ENCODE measurements around the gene KISS1R.
"Not testable (repeated sequence)": the region's sequence is repeated elsewhere in the genome, so short reads cannot be mapped to it uniquely, and the experiment has no call there.

The KISS1R gene

DNA sequence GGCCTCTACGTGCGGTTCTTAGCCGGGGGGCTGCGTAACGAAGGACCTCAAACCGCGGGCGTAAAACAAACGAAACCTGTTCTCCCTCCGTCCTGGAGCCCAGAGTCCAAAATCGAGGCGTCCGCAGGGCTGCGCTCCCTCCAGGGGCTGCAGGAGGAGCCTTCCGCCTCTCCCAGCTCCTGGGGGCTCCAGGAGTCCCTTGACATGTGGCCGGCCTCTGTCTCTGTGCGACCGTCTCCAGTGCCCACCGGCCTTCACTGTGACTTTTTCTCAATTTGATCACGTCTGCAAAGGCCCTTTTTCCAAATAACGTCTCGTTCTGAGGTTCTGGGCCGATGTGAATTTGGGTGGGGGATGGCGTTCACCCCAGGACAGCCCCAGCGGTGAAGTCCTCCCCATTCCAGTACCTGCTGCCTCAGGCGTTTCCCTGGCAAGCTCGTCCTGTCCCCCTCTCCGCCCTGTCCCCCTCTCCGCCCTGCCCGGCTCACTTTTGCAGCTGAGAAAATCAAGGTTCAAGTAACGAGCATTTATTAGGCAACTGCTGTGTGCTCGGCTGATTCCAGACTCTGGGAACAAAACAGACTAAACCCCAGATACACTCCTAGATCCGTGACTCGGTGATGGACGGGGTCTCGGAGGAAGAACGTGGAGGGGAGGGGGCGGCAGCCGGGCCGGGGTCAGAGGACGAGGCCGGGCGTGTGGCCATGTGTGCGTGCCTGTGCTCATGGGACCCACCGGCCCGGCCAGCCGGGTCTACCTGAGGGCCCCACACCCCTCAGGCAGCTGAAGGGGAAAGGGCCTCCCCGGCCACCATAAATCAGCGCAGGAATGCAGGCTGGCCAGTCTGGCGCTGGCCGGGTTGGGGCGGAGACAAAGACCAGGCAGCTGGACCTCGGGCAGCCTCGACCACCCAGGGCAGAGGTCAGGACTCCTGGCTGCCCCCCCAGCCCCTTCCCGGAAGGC lies 39.0 kb downstream of the KISS1R start:
- no peak for DNase-seq

DNA sequence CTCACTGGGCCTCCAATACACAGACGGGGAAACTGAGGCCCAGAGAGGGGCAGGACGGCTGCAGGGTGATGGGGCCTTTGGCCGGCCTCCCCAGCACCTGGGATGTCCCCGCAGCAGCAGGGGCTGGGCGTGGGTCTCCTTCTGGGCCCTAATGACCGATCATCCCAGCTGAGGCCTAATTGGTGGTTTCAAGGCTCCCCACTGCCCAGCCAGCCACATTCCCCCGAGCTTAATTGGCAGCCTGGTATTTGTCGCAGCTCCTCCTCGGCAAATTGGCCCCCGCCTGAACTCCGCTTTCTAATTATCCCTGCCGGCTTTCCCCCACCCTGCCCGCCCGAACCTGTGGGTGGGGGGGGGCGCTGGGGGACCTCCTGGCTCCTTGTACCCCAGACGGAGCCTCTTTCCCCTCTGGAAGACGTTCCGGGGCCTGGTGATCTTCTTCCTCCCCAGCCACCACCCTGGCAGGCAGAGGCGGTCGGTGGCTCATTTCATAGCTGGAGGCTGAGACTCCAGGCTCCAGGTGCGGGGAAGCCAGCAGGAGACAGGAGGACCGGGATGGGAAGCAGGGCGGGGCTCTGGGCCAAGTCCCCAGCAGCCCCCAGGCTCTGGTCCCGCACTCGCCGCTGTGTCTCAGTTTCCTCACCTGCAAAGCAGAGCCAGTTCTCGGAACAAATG lies 39.8 kb downstream of the KISS1R start:
- DNase-seq: no peak

GRCh38 chr19:957578-957977 lies 40.4 kb downstream of the KISS1R start:
- DNase-seq: not testable (repeated sequence)

DNA sequence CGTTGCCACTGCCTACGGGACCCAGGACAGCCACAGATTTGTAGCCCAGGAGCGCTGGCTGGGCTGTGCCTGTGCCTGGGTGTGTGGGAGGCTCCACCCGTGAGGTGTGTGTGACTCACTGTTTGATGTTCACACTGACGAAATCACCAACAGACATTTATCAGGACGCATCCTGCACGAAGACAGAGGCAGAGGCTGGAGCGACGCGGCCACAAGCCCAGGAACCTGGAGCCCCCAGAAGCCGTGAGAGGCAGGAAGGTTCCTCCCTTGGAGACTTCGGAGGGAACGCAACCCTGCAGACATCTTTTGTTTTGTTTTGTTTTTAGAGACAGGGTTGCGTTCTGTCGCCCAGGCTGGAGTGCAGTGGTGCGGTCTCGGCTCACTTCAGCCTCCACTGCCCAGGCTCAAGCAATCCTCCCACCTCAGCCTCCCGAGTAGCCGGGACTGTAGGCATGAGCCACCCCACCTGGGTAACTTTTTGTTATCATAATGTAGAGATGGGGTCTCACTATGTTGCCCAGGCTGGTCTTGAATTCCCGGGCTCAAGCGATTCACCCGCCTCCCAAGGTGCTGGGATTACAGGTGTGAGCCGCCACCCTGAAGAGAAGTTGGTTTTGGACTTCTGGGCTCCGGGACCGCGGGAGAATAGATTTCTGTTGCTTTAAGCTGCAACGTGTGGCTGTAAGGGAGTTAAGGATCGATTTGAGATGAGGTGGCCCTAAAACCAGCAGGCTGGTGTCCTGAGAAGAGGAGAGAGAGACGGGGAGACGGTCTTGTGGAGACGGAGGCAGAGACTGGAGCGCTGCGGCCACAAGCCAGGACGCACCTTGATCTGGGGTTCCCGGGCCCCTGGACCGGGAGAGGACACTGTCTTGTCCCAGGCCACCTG lies 42.1 kb downstream of the KISS1R start:
- DNase-seq: no peak

- no peak for DNase-seq
These were observed 42.9 kb downstream of the KISS1R start for GRCh38 chr19:960020-960419.

DNA sequence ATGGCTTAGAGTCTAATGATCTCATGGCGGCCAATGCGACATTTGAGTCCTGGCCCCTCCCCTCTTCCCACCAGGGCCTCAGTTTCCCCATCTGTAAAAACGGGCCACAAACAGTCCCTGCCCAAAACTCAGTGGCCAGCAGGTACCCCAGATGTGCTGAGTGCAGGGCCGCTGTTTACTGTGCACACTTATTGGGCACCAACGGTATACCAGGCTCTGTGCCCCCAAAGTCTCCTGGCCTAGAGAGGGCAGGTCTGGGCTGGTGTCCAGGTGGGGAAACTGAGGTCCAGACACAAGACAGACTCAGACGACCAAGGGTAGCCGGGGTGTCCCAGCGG lies 43.4 kb downstream of the KISS1R start:
- DNase-seq: no peak

DNA sequence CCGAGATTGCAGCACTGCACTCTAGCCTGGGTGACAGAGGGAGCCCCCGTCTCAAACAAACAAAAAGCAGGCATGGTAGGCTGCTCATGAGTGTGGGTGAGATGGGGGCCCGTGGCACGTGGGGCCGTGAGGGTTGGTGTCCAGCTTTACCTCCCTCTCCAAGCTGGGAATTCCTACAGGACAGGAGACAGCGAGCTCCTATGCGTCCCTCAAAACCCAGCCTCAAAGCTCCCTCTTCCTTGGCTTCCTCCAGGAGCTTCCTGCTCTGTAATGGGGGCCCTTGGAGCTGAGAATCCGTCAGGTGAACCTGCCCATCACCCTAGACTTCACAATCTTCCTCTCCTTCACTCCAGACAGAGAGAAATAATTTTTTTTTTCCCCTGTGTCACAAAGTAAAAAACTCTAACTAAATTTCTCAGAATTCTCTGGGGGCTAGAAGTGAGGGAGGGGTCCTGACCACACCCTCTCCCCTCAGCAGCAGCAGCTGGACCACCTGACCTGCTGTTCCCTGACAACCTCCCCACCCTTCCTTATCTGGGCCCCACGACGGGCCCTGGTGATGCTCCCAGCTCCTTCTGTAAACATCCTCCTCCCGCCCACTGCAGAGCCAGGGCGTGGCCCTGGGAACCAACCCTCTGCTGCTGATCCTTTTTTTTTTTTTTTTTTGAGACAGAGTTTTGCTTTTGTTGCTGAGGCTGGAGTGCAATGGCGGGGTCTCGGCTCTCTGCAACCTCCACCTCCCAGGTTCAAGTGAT lies 44.9 kb downstream of the KISS1R start:
- no peak for DNase-seq

GRCh38 chr19:962683-963400 lies 45.7 kb downstream of the KISS1R start:
- no peak for DNase-seq

GRCh38 chr19:963486-963951 lies 46.4 kb downstream of the KISS1R start:
- DNase-seq: no peak

DNA sequence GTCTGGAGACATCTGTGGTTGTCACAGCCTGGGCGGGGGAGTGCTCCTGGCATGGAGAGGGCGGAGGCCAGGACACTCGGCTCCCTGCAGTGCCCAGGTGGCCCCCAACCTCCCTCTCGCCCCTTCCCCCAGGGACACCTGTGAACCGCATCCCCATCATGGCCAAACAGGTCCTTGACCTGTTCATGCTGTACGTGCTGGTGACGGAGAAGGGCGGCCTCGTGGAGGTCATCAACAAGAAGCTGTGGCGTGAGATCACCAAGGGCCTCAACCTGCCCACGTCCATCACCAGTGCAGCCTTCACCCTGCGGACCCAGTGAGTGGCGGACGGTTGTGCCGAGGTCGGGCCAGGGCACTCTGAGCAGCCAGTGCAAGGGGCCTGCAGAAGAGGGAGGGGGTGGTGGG lies 47.0 kb downstream of the KISS1R start:
- DNase-seq: no peak

- DNase-seq: no peak
These were observed 47.9 kb downstream of the KISS1R start for GRCh38 chr19:964761-965694.

GRCh38 chr19:966485-967088 lies 49.5 kb downstream of the KISS1R start:
- DNase-seq: no peak
